ENCODE results near the gene SRPX2.

SRPX2 gene

DNA sequence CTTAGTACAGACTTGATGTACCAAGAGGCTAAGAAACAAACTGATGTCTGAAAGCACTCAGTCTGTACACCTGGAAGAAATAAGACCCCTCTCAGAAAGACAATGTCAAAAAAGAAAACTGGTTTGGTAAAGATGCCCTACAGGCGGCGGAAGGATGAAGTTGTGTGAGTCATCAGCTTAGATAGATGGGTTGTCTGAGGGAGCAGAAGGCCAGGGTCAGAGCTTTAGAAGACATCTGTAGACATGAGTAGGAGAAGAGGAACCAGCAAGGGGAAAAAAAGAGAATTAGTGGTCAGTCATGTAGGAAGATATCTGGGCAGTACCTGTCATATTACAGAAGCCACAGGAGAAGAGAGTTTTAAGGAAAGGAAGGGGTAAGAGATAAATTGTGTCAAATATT is 8.3 kb downstream of the SRPX2 start:
- DNase-seq, result no peak

DNA sequence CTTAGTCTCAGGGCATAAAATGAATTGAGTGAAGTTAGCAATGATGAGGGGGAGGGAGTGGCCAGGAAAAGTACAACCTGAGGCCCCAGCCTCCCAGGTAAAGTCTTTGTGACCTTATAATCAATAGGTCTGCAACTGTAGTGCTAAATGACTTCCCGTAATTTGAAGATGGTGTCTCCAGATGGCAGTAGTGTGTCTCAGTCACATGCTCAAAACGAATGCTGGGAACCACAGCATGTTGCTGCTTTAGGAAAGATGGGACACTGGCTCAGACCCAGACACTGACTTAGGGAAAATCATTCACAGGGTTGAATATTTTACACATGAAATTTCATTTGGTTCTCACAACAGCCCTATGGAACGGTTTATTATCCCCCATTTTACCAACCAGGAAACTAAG is 10.3 kb downstream of the SRPX2 start:
- no peak for DNase-seq

DNA sequence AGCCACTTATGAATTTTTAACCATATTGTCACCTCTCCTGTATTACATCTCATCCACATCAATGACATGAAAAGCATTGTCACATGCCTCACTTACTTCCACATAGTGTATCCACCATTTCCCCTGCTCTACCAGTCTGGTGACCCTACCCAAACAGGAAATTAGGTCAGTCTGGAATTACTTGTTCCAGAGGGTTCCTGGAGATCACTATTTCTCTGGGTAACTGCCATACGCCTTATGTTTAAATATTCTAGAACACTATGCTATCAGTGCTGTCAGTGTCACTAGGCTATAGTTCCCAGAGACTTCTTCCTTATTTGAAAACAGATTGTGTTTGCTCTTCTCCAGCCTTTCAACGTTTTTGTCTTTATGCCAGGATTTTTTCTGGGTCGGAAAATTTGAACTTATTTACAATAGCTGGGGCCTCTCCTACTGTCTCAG is 15.0 kb downstream of the SRPX2 start:
- no peak for DNase-seq

DNA sequence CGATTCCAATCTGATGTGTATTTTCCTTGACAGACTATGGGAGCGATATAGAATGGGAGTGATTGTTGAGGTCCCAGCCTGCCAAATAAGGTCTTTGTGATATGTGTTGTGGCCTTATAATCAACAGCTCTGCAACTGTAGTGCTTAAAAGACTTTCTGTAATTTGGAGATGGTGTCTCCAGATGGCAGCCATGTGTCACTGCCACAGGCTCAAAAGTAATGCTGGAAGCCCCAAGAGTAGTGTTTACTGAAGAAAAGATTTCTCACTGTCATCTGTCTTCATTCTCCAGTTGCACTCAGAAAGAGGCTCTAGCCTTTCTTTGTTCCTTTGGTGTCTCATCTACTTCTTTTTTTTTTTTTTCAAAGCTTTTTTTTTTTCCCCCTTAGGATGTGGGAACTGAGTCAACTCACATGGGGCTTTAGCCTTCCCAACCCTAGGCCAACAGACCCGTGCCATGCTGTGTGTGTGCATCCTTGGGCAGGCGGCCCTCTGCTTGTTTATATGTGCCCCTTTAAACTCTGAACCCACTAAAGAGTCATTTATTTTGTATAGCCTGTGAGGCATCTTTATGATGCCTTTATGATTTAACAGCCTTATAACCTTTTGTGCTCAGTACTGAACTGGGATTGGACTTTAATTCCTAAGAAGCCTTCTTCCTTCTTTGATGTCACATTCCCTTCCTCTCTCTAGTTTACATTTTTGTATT is 15.6 kb downstream of the SRPX2 start:
- DNase-seq, result no peak

DNA sequence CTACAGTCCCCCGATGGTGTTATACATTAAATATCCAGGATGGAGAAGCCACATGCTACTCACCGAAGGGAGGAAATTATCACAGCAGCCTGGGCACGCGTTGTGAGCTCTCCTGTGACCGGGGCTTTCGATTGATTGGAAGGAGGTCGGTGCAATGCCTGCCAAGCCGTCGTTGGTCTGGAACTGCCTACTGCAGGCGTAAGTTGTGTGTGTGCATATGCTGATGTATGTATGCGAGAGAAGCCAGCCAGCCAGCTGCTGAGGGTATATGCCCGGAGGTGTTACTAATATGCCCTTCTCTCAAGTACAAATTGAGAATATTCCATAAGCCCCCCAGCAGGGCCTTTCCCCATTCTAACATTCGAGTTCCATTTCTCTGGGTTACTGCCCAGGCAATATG is 18.2 kb downstream of the SRPX2 start:
- DNase-seq, result no peak

DNA sequence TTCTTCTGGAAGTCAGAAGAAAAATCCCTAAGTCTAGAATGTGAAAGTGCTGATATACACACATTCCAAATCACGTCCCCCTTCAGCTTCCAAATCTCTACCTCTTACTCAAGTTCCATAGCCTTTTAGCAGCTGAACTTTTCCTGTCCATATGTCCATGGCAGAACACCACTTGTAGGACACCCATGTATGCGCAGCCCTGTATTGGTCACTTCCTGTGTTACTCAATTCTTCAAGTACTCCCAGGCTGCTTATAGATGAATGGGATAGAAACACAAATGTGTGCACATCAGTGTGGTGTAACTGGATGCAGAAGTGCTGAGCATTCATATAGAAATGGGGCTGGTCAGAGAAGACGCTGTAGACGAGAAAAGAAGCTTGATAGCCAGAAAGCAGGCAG is 18.8 kb downstream of the SRPX2 start:
- no peak for DNase-seq

DNA sequence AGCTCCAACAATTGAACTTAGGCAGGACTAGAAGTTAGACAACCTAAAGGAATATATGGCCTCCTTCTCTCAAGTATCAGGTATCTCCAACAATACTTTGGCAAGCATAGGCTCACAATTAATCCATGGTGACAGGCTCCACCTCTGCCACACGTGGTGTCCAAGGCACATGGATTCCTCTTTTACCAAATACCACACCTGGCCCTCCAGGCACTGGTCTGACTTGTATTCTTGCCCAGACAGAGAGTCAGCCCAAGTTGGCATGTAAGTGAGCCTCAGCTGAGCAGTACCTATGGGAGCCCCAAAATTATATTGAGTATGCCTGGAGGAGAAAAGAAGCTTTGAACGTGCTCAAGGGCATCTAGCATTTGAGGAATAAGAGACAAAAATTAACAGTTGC is 19.6 kb downstream of the SRPX2 start:
- no peak for DNase-seq

DNA sequence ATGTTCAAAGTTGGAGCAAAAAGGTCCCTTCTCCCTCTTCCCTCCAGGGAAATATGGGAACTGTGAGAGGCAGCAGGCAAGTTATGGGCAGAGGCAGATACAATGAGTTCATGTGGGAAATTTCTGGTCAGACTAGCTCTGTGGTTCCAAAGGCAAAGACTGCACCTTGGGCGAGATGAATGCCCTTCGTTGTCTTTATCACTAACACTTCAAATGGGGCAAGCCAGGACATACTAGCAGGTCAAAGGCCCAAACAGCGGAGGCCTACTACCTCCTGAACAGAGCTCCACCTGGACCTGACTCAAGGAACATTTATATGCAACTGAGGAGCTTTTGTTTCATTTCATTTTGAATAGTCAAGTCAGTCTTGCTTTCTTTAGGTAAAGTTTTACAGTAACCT is 29.0 kb downstream of the SRPX2 start:
- no peak for DNase-seq

DNA sequence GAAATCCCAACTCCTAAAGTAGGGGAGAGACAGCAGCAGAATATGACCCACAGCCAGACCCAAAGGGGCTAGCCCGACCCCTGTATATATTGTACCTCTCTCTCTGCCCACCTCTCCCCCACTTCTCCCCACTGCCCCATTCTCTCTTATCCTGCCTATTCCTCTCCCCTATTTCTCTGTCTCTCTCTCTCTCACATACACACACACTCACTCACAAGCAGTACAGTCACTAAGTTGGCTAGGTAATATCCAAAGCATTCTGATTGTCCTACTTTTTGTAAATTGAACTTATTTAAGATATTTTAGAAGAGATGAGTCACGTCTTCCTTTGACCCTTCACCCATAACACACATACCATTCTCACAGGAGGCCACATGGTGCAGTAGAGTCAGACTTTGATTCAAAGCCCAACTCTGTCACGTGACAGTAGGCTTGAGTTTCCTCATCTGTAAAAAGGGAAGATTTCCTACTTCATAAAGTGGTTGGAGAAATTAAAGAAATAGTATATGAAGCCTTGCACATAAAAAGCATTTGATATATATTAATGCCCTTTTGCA is 29.5 kb downstream of the SRPX2 start:
- no peak for DNase-seq

DNA sequence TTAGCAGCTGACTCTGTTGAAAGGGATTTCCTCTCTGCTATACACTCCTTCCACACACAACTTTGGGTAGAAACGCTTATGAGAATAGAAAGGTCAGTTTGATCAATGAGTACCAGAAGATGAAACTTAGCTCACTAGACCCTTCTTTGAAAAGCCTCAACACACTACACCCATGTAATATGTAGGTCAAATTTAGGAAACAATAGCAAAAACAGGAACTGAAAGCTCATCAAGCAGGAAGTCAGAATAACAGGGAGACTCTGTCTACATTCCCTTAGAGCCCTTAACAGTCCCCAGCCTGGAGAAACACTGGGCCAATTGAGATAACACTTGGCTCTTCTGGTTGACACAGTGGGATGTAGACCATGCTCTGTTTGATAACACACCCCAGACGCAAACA is 30.7 kb downstream of the SRPX2 start:
- DNase-seq, result no peak

DNA sequence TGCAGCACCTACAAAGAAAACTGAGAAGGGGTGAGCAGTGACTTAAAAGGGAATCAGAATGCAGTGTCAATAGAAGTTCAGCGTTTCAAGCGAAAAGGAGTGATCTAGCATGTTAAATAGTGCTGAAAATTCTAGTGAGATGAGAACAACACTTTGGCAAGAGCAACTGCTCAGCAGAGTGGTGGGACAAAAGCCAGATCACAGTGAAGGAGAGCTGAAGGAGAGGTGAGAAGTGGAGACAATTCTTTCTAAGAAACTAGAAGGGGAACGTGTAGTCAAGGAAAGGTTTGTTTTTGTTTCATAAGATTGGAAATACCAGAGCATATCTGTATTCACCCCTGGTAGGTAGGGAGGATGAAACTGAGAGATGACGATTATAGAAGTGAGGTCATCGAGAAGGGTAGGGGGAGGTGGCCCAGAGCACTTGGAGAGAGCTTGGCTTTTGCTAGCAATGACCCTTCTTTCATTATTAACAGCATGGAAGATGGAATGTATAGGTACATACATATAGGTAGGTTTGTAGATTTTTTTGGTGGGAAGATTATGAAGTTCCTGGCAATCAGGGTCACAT is 33.7 kb downstream of the SRPX2 start:
- DNase-seq, result no peak

DNA sequence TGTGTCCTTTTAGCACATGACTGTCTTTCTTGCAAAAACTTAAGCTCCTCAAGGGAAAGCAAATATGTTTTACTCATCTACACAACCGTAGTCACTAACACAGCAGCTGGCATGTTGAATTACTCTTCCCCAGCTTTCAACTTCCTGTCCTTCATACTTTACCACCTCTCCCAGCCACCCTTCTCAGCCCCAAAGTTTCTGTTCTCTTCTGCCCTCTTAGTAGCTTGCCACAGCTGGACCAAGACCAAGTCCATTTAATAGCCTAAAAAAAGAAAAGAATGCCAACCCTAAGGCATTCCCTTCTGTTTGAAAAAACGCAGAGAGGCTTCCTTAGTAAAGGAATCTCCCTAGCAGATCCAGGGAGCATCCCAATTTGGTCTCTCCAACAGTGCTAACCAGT is 36.8 kb downstream of the SRPX2 start:
- no peak for DNase-seq

DNA sequence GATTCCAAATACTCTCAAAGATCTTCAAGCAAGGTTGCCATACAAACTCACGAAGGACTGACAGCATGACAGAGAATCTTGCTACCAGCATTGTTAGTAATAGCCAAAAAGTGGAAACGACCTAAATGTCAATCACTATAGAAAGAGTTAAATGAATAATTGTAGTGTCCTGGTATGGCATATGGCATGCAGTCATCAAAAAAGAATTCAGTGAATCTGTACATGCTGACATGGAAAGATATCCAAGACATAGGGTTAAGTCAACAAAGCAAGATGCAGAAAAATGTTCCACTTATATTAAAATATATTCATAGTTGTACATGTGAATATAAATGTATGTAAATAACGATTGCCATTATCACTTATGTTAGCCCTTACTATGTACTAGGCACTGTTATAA is 37.6 kb downstream of the SRPX2 start:
- no peak for DNase-seq

DNA sequence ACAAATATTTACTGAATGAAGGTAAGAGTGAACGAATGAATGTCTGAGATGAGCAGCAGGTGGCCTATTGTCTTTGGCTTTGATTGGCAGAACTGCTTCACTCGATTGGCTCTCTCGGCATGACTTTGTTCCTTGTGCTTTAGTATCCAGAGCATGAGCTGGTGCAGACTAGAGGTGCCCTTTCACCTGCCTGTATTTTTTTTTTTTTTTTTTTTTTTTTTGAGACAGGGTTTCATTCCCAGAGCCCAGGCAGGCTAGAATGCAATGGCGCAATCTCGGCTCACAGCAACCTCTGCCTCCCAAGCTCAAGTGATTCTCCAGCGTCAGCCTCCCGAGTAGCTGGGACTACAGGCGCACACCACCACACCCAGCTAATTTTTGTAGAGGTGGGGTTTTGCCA is 38.9 kb downstream of the SRPX2 start:
- DNase-seq, result no peak

DNA sequence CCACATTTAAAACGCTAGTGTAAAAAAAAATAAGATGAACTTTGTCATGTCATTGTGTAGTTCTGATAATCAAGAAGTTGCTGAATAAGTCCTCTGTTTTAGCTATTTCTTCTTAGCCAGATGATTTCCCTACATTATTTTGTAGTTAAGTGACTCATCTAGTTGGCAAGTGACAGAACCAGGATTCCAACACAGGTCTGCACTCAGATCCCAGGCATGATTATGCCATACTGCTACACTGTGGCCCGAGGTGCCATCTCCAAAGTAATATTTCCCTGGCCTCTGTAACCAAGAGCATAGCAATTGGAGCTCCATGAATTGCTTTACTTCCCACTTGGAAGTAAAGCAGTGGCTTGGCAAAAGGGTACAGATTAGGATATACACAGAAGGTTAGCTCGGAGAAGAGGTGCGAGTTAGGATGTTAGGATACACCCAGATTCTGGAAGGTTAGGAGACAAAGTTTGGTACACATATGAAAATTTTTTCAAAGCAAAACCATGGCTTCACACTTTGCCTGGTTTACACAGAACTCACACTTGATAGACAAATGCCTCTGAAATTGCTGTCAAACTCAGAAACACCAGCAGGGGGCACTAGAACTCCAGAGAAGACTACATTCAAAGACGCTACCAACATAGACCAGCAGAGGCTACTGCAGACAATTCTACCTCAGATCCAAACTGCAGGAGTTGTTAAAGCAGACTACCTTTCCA is 41.4 kb downstream of the SRPX2 start:
- DNase-seq, result peak; percentile 62 to 68

DNA sequence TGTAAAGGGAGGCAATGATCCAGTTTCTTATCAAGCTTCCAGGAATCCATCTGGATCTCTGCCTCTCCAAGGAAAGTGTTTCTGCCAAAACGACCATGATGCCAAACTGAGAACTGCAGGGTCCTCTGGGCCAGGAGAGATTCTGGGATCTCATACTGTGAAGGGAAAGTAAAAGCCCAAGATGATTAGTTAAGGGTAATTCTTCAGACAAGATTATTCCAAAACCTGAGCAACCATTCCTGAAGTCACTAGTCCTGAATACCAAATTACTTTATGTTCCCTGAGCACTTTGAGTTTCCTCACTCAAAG is 42.0 kb downstream of the SRPX2 start:
- DNase-seq, result no peak

DNA sequence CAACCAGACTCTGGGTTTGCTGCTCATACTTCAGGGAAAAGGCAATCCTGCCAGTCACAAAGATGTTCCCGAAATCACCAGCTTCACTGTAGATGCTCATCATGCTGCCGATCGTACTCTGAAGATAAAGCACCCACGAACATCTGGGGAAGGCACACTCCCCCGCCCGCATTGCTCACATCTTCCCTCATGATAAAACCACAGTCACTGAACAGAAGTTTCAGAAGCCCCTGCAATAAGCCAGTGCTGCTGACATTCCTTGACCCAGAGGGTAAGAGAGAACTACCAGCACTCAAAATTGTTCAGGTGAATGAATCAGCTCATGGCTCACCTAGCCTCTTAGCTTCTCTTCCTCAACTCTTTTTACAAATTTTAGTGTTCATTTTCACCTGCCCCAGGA is 43.1 kb downstream of the SRPX2 start:
- DNase-seq, result peak; percentile 2 to 9

DNA sequence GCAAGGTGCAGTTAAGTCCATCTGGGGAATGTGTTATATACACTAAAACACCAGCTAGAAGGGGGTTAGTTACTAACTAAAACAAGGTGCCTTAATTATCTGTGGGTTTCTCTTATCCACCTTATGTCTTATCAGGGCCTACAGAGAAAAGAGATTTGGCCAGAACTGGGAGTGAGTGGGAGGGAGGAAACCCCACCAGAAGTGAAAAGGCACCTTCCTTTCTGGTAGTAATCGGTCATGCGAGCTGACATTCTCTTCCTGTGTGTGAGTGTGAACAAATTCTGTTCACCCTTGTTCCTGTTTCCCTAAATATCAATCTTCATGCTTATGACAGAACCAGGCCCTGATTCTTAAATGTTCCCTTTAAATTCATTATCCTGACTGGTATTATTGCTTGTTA is 43.5 kb downstream of the SRPX2 start:
- no peak for DNase-seq

DNA sequence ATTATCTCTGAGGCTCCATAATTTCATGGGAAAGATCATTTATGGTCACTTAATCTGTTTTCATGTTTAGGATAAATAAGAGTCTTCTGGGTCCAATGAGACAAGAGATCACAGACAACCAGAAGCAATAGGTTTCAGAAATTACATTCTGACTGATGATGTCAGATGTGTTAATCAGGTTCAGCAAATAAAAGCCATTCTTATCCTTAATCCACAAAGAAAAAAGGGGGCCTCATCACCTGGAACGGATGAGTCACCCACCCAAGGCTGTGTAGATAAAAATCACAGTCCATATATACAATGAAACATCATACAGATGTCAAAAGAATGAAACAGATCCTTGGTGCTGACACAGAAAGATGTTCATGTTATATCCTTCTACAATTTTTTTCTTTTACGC is 51.3 kb downstream of the SRPX2 start:
- DNase-seq, result peak in 1 of 2 experiments; percentile 4

DNA sequence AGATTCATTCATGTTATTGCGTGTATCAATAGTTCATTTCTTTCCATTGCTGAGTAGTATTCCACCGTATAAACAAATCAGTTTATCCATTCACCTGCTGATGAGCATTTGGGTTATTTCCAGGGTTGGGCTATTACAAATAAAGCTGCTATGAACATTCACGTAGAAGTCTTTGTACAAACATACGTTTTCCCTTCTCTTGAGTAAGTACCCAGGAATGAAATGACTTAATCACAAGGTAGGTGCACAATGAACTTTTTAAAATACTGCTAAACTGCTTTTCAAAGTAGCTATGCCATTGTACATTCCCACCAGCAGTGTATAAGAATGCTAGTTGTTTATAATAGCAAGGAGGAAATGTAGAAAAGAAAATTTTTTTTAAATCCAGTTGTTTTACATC is 52.0 kb downstream of the SRPX2 start:
- DNase-seq, result no peak

DNA sequence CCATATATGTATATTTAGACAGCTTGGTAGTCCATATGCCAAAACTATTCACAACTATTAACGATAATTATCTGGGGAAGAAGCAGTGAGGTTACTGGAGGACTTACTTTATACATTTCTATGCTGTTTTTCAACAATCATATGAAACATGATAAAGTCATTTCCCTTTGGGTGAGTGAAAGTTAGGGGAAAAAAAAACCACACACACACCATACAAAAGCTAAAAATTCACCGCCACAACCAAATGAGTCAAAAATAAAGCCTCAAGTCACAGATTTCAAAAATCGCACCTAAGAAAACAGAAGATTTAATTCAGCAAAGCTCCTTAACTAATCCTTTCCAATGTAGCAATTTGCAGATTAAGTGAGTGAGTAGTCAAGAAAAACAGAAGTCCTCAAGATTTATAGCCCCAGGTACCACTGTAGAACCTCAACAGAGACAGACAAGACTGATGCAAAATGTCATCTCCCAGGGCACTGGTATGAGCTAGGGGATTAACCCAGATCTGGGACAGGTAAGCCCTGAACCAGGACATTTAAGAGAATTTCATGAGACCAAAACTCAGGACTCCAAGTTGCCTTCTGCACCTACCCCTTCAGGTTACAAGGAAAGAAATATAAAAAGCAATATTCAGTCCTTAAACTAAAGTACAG is 52.8 kb downstream of the SRPX2 start:
- DNase-seq, result no peak

DNA sequence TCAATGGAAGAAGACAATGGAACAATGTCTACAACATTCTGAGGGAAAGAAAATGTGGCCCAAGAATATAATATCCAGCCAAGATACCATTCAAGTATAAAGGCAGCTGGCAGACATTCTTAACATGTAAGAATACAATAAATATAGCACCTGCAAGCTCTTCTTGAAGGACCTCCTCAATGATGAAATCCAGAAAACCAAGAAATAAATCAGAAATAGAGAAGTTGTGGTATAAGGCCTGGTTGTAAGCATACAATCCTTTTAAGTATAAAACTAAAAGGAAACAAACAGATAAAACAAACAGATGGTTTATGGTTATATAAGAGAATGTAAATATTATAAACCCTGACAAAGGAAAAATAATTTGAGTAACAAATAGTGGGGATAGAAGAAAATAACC is 54.6 kb downstream of the SRPX2 start:
- no peak for DNase-seq

DNA sequence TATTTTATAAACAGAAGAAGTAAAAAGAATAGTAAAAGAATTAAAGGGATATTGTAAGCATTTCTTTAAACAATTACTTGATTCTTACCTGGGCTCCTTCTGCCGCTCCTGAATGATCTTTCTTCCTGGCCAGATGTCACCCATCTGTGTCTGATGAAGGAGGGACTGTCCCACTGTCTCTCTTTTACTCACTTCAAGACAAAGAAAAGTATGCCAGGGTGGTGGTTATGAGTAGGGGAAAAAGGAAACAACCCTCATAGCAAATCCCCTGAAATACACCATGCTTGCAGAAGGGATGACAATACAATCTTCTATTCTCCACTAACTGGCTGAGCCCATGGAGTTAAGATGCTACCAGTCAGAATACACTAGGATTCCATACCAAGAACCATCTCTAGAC is 56.8 kb downstream of the SRPX2 start:
- no peak for DNase-seq

All from activated CD4-positive, alpha-beta T cell treated with anti-CD3 and anti-CD28 coated beads, Interleukin-2, amount 50 U/mL, for 48 hours (primary cell).